GM13977 (cell line): ENCODE measurements around the gene SMNDC1.

Experiments
- DNase-seq: peaks from one replicate; pipeline ENCODE4 v3.0.0; 2012; ENCODE audit warnings: low spot score
- CTCF ChIP-seq: IDR thresholded peaks from 2 replicates; pipeline ENCODE4 v1.5.1; 2012; ENCODE audit warnings: mild to moderate bottlenecking, control low read depth; ENCODE audit not compliant: insufficient read depth; ENCODE audit errors: extremely low read depth, missing control alignments
- in situ Hi-C: fragments of 300-500 bp; cut with MboI; formaldehyde crosslinking; loops from one replicate; pipeline ENCODE4 v1.12.0; 2022; ENCODE audit warnings: low sequenced_read_pairs, low pct_unique_long_range_greater_than_20kb, mixed read lengths, inconsistent platforms; ENCODE audit not compliant: unreplicated experiment

The SMNDC1 gene

GRCh38 chr10:110269374-110270318, 35.1 kb downstream of the SMNDC1 start:
- in situ Hi-C loops, result no loop called here
- TF ChIP-seq CTCF, result no peak
- peak; percentile 12 for DNase-seq

GRCh38 chr10:110268971-110269370, 35.7 kb downstream of the SMNDC1 start:
- in situ Hi-C loops, result no loop called here
- TF ChIP-seq CTCF, result no peak
- DNase-seq, result no peak

GRCh38 chr10:110268442-110268841, 36.3 kb downstream of the SMNDC1 start:
- in situ Hi-C loops, result no loop called here
- DNase-seq, result no peak
- no peak for TF ChIP-seq CTCF

DNA sequence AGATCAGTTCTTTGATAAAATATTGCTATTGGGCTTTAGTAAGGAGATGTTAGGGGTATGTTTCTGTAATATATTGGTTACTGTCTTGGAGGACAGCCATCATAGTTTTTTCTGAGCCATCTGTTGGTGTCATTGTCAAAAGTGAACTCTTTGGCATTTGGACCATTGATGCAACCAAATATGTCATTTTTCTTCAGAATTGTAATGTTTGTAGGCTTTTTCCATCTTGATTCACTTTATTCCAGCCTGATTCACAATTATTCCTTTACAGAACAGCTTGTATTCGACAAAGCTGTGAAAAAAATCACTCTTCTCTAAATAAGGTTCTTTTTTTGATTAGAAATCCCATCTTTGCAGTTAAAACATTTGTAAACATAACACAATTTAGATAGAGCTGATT, 37.4 kb downstream of the SMNDC1 start:
- in situ Hi-C loops, result no loop called here
- no peak for TF ChIP-seq CTCF

GRCh38 chr10:110265573-110266193, 39.0 kb downstream of the SMNDC1 start:
- in situ Hi-C loops, result no loop called here
- TF ChIP-seq CTCF, result no peak
- no peak for DNase-seq

More for the DNA sequence above, 37.4 kb downstream of the SMNDC1 start:
- no peak for DNase-seq

DNA sequence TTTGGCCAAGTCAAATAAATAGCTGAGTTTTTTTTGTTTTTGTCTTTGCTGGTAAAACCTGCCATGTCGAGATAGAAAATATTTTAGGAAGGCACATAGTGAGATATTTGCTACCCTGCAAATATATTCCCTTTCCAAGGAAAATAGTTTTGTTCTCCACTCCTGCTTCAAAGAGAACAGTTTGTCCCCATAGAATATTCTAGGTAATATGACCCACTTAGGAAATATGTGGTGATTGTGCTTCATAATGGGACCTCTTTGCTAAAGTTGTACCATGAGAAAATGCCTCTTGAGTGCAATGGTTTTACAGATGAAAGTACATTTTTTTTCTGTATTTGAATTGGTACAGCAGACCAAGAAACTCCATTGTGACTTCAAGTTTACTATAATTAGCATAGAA, 41.6 kb downstream of the SMNDC1 start:
- no peak for TF ChIP-seq CTCF
- in situ Hi-C loops, result no loop called here
- no peak for DNase-seq
